AG04450 (cell line): ENCODE results near the gene SPATA6L. TPM values are rescaled to one million over a fixed set of nuclear protein-coding genes. Genes with fewer than 3 reads are reported as not detected.

Experiments
- CTCF ChIA-PET: fragments of 300-600, 350-600 bp; formaldehyde crosslinking; extraction: SDS; loops from one replicate; lab custom pipeline; 2022; ENCODE audit warnings: antibody characterized with exemption, inconsistent platforms; lab: Charles Lee
- POLR2A ChIA-PET: fragments of 350-600 bp; formaldehyde crosslinking; extraction: SDS; loops from one replicate; lab custom pipeline; 2021; ENCODE audit warnings: antibody characterized with exemption, inconsistent platforms; lab: Yijun Ruan, JAX
- DNase-seq: peaks from one replicate; pipeline ENCODE4 v3.0.0-alpha.2; 2011; ENCODE audit warnings: low read depth, low spot score
- H3K27ac ChIP-seq: one replicate; pipeline ENCODE4 v1.5.1; 2012; ENCODE audit warnings: low read depth, low read length, control low read depth
- H3K27me3 ChIP-seq: one replicate; pipeline ENCODE4 v1.6.0; 2012; ENCODE audit warnings: low read length; ENCODE audit not compliant: control insufficient read depth, insufficient read depth
- H3K4me3 ChIP-seq: 2 replicates; pipeline ENCODE4 v1.5.1; 2011; ENCODE audit warnings: mild to moderate bottlenecking, low read depth, low read length, control low read depth
- H3K9me3 ChIP-seq: 2 replicates; pipeline ENCODE4 v1.5.1; 2012; ENCODE audit warnings: low read length; ENCODE audit not compliant: control insufficient read depth, insufficient read depth
- polyA plus RNA-seq: library from polyadenylated mRNA; depleted of rRNA; stranded (reverse); fragments of >200 nt; gene quantifications from 2 replicates; pipeline ENCODE4 v1.2.3, GENCODE V29; 2011
- TF ChIP-seq, protein P1 (sequence below): IDR thresholded peaks from 2 replicates; pipeline ENCODE4 v1.5.1; 2011; ENCODE audit warnings: low read depth, low read length, control low read depth, inconsistent platforms

SPATA6L gene
- polyA plus RNA-seq, 1 experiment: 1.0 TPM

DNA sequence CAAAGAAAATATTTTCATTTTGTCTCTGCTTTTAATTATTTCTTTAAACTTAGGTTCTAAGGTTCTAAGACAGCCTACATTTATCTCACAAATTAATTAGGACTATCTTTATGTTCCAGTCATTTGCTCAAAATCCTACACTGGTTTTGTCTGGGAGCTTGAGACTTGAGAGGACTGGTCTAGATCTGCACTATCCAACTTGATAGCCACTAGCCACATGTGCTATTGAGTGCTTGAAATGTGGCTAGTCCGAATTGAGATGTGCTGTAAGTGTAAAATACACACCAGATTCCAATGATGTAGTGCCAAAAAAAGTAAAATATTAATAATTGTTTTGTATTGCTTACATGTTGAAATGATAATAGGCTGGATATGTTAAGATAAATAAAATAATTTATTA, 20.3 kb upstream of the SPATA6L start:
- CTCF ChIA-PET: no interaction called here
- no peaks in the 10 kb centered on the region for H3K9me3 ChIP-seq
- POLR2A ChIA-PET: no interaction called here
- no peak overlapping the region for H3K27ac ChIP-seq
- H3K27me3 ChIP-seq: no peaks in the 10 kb centered on the region
- DNase-seq: no peak
- no peak overlapping the region for H3K4me3 ChIP-seq
- TF ChIP-seq, protein P1, sequence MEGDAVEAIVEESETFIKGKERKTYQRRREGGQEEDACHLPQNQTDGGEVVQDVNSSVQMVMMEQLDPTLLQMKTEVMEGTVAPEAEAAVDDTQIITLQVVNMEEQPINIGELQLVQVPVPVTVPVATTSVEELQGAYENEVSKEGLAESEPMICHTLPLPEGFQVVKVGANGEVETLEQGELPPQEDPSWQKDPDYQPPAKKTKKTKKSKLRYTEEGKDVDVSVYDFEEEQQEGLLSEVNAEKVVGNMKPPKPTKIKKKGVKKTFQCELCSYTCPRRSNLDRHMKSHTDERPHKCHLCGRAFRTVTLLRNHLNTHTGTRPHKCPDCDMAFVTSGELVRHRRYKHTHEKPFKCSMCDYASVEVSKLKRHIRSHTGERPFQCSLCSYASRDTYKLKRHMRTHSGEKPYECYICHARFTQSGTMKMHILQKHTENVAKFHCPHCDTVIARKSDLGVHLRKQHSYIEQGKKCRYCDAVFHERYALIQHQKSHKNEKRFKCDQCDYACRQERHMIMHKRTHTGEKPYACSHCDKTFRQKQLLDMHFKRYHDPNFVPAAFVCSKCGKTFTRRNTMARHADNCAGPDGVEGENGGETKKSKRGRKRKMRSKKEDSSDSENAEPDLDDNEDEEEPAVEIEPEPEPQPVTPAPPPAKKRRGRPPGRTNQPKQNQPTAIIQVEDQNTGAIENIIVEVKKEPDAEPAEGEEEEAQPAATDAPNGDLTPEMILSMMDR: no peak

DNA sequence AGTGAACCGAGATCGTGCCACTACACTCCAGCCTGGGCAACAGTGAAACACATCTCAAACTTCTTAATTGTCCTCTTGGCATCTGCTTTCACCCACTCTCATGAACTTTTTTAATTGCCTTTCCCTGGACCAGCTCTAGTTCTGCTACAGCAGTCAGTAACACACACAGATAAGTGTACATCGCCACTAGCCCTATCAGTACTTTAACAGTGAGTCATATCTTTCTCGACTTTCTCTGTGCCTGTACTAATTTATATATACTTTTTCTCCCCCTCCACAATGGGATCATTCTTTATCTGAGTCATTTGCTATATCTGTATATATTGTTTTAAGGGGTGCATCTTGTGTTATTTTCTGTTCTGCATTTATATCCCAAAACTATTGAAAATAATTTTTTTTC, 19.8 kb upstream of the SPATA6L start:
- Histone ChIP-seq H3K4me3 (no peak overlapping the region), H3K27ac (no peak overlapping the region), H3K27me3 (no peaks in the 10 kb centered on the region), H3K9me3 (no peaks in the 10 kb centered on the region)
- ChIA-PET POLR2A (interaction anchor here (0.5 kb wide), 1 partner anchor 390 kb away, joined by 3 read pairs; no protein-coding TSS in a partner anchor), CTCF (no interaction called here)
- no peak for DNase-seq
- TF ChIP-seq, protein P1: no peak

DNA sequence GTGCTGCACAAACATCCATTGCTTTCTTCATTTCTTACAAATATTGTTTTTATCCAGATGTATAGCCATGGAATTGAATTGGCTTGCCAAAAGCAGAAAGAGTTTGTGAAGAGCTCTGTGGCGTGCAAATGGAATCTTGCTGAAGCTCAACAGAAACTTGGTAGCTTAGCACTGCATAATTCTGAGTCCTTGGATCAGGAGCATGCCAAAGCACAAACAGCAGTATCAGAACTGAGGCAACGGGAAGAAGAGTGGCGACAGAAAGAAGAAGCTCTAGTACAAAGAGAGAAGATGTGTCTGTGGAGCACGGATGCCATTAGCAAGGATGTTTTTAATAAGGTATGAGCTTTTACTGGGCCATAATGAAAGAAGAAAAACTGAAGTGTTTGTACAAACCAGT, 18.5 kb upstream of the SPATA6L start:
- TF ChIP-seq, protein P1: no peak
- CTCF ChIA-PET: no interaction called here
- POLR2A ChIA-PET: no interaction called here

DNA sequence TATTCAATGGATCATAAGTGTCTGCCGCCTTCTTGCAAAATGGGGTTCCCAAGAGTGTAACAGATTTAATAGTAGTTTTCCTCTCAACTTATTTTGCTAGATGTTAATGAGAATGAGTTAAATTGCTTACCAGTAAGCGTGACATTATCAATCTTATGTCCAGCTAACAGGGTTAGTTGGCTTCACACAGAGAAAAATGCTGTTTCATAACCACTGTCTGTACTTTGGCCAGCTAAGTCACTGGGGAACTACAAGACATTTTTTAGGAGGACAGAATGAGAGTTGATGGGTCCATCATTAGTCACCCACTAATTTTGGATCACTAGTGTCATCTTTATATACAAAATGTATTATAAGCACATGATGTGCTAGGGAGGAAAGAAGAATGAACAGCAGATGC, 14.5 kb upstream of the SPATA6L start:
- Histone ChIP-seq H3K27me3 (no peaks in the 10 kb centered on the region), H3K4me3 (peak overlapping the region; percentile 89), H3K9me3 (no peaks in the 10 kb centered on the region; the same call in 1 of the 2 replicates), H3K27ac (no peak overlapping the region)
- ChIA-PET CTCF (interaction anchor here (0.6 to 1.0 kb wide), 2 partner anchors 19 to 279 kb away, joined by 3 to 4 read pairs; no protein-coding TSS in a partner anchor), POLR2A (no interaction called here)
- TF ChIP-seq, protein P1: no peak
- DNase-seq: no peak

More for the DNA sequence above, 18.5 kb upstream of the SPATA6L start:
- Histone ChIP-seq H3K9me3 (no peaks in the 10 kb centered on the region; the same call in 1 of the 2 replicates), H3K4me3 (no peak overlapping the region), H3K27me3 (no peaks in the 10 kb centered on the region), H3K27ac (no peak overlapping the region)
- DNase-seq: no peak

DNA sequence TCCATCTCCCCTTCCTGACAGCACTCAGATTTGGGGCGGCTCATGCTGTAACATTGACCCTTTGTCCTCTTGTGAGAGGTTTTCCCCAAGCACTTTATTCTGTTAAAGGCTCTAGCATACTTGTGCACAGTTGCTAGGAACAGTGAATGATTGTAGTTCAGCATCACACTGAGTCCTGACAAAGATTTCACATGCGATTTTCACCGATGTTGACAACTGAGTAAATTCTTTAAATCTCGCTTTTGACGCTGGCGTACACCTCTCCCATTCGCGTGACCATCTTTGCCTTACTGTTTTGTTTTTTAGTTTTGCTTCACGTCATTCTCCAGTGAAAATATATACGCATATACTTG, 13.9 kb upstream of the SPATA6L start:
- POLR2A ChIA-PET: no interaction called here

More for the DNA sequence above, 13.9 kb upstream of the SPATA6L start:
- Histone ChIP-seq H3K9me3 (no peaks in the 10 kb centered on the region; the same call in 1 of the 2 replicates), H3K27ac (peak overlapping the region; percentile 93), H3K4me3 (peak overlapping the region; percentile 89), H3K27me3 (no peaks in the 10 kb centered on the region)
- DNase-seq: no peak
- CTCF ChIA-PET: no interaction called here
- TF ChIP-seq, protein P1: no peak
